Thyroid gland (tissue), 4 donors: ENCODE results near the gene CX3CR1. TPM values are rescaled to one million over a fixed set of nuclear protein-coding genes. Genes with fewer than 3 reads are reported as not detected.

Experiments used
- DNase-seq, 2 donors: peaks; one replicate each; pipeline ENCODE4 v3.0.0-alpha.2; 2019
- H3K27ac ChIP-seq, 3 donors: fragments of 200-600 bp; sonication (generic); 1 replicate in 2 of 3; 2 replicates in 1 of 3; pipeline ENCODE4 v1.5.1; 2016 to 2019; ENCODE audit warnings: mild to moderate bottlenecking in 1 of 3, moderate library complexity in 1 of 3
- H3K27me3 ChIP-seq: fragments of 200-600 bp; sonication (generic); one replicate; pipeline ENCODE4 v1.5.1; 2019
- H3K36me3 ChIP-seq, 2 donors: fragments of 200-600 bp; sonication (generic); one replicate each; pipeline ENCODE4 v1.5.1; 2016 to 2019
- H3K4me1 ChIP-seq, 2 donors: fragments of 200-600 bp; sonication (generic); one replicate each; pipeline ENCODE4 v1.5.1; 2017 to 2019
- H3K4me3 ChIP-seq, 3 donors: fragments of 200-600 bp; sonication (generic); replicated peaks in 1 of 3; 1 replicate in 2 of 3; 2 replicates in 1 of 3; pipeline ENCODE4 v1.5.1; 2016; ENCODE audit warnings: mild to moderate bottlenecking in 1 of 3
- H3K9me3 ChIP-seq: fragments of 200-600 bp; sonication (generic); one replicate; pipeline ENCODE4 v1.5.1; 2017
- POLR2A ChIP-seq, 2 donors: fragments of 450-650 bp; IDR thresholded peaks; one replicate each; pipeline ENCODE4 v1.6.1; 2017; ENCODE audit warnings: antibody characterized with exemption in 2 of 2, mild to moderate bottlenecking in 2 of 2, moderate library complexity in 1 of 2
- WGBS, 2 donors: methylation state at CpG; one replicate each; pipeline ENCODE4 v1.1.5; 2017; 5-methylcytosine and 5-hydroxymethylcytosine counted together
- intact Hi-C: fragments of 100-400 bp; cut with DNase I; formaldehyde crosslinking; loops from one replicate; pipeline ENCODE4 v1.15.1; 2023
- total RNA-seq, 4 donors: library from RNA; depleted of rRNA; stranded (reverse); fragments of >200 nt; gene quantifications; one replicate each; pipeline ENCODE4 v1.2.3, GENCODE V29; 2016
- TF ChIP-seq, protein P1 (sequence below), 6 experiments: fragments of 200-600 bp in 3 of 6; fragments of 450-650 bp in 3 of 6; sonication (generic) in 3 of 6; IDR thresholded peaks; one replicate each; pipeline ENCODE4 v1.5.1; 2016 to 2019; ENCODE audit warnings: antibody characterized with exemption in 6 of 6, mild to moderate bottlenecking in 2 of 6, inconsistent platforms in 1 of 6, moderate library complexity in 1 of 6

CX3CR1 gene
- total RNA-seq, 4 donors from 2014 or later = 0.27 to 1.9 (median 1.1) TPM; not detected in 1

DNA sequence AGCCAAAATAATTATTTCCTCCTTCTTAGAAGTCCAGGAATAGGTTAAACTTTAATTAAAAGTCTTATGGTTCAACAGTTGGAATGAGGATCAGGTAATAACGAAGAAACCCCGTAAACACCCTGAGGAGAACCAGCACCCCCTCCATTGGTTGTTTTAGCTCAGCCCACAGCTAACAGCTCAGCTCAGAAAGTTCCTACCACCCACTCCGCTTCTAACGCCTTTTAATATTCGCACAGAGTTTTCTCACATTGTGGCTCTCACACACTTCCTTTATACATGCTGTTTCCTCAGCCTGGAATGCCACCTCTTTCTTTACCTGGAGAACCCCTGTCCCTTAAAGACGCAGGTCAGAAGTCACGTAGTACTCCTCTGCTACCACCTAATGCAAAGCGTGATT is 17.0 kb downstream of the CX3CR1 start:
- H3K9me3 ChIP-seq = no peaks in the 10 kb centered on the region
- intact Hi-C loops = no loop called here

DNA sequence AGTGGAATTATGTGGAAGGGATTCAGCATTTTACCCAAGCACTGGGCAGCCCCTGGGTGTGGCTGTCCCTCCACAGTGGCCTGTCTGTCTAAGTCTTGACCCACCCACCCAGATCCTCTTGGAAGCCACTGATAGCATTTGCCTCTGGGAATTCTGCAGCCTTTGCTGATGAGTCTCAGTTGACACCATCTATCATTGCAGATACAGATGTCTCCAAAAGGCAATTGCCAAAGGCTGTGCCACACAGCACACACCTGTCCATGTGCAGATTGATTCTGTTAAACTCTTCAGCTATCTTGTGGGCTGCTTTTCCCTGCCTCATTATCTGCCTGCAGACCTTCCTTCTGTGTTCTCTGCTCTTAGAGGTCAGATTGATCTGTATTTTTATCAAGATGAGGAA is 18.1 kb downstream of the CX3CR1 start:
- no peaks in the 10 kb centered on the region for H3K4me1 ChIP-seq
- no peak overlapping the region for H3K4me3 ChIP-seq
- intact Hi-C loops = no loop called here
- no peaks in the 10 kb centered on the region for H3K9me3 ChIP-seq
- H3K36me3 ChIP-seq = no peaks in the 10 kb centered on the region
- H3K27me3 ChIP-seq = no peaks in the 10 kb centered on the region
- DNase-seq = no peak
- no peak for TF ChIP-seq POLR2A (IDR thresholded peaks at IDR 0.05)
- TF ChIP-seq, protein P1, sequence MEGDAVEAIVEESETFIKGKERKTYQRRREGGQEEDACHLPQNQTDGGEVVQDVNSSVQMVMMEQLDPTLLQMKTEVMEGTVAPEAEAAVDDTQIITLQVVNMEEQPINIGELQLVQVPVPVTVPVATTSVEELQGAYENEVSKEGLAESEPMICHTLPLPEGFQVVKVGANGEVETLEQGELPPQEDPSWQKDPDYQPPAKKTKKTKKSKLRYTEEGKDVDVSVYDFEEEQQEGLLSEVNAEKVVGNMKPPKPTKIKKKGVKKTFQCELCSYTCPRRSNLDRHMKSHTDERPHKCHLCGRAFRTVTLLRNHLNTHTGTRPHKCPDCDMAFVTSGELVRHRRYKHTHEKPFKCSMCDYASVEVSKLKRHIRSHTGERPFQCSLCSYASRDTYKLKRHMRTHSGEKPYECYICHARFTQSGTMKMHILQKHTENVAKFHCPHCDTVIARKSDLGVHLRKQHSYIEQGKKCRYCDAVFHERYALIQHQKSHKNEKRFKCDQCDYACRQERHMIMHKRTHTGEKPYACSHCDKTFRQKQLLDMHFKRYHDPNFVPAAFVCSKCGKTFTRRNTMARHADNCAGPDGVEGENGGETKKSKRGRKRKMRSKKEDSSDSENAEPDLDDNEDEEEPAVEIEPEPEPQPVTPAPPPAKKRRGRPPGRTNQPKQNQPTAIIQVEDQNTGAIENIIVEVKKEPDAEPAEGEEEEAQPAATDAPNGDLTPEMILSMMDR (IDR thresholded peaks at IDR 0.05) = no peak
- H3K27ac ChIP-seq = no peak overlapping the region

More for the DNA sequence above, 17.0 kb downstream of the CX3CR1 start:
- TF ChIP-seq POLR2A (IDR thresholded peaks at IDR 0.05) = no peak
- TF ChIP-seq, protein P1 (IDR thresholded peaks at IDR 0.05) = no peak
- H3K4me1 ChIP-seq = no peaks in the 10 kb centered on the region
- H3K27ac ChIP-seq = no peak overlapping the region
- no peak for DNase-seq
- H3K4me3 ChIP-seq = no peak overlapping the region
- H3K36me3 ChIP-seq = no peaks in the 10 kb centered on the region
- no peaks in the 10 kb centered on the region for H3K27me3 ChIP-seq
- WGBS, 2 donors = 62 to 71% methylated on average over 8 of the region's 8 CpGs

DNA sequence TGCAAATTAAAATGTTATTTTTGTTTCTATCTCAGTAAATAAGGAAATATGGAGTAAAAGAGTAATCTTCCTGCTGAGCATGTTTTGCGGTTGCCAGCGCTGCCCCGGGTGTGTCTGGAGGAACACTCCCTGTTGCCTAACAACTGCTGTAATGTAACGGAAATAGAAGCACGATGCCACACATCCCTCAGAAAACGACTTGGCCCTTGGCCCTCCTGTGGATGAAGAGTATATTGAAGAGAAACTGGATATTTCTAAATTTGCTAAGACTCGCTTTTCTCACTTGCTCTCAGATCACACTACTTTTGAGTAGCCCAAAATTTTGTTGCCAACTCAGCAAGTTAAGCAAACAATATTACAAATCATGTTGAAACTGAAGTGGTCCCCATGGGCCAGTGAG is 18.9 kb downstream of the CX3CR1 start:
- Histone ChIP-seq H3K36me3 (no peaks in the 10 kb centered on the region), H3K4me3 (no peak overlapping the region), H3K27ac (no peak overlapping the region), H3K4me1 (no peaks in the 10 kb centered on the region), H3K9me3 (no peaks in the 10 kb centered on the region), H3K27me3 (no peaks in the 10 kb centered on the region)
- TF ChIP-seq, protein P1 (IDR thresholded peaks at IDR 0.05) = peak in 2 of 6 experiments; percentile 12 to 30
- no peak for TF ChIP-seq POLR2A (IDR thresholded peaks at IDR 0.05)
- WGBS, 2 donors = 29 to 38% methylated on average over 7 of the region's 7 CpGs
- intact Hi-C loops = no loop called here
- peak; percentile 29 to 42 for DNase-seq

DNA sequence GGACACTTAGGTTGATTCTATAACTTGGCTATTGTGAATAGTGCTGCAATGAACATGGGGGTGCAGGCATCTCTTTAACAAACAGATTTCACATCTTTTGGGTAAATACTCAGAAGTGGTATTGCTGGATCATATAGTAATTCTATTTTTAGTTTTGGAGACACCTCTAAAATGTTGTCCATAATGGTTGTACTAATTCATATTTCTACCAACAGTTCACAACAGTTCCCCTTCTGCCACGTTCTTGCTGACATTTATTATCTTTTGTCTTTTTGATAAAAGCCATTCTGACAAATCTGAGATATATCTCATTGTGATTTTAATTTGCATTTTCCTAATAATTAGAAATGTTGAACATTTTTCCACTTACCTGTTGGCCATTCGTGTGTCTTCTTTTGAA is 19.5 kb downstream of the CX3CR1 start:
- Histone ChIP-seq H3K27me3 (no peaks in the 10 kb centered on the region), H3K4me1 (no peaks in the 10 kb centered on the region), H3K36me3 (no peaks in the 10 kb centered on the region), H3K9me3 (no peaks in the 10 kb centered on the region), H3K4me3 (no peak overlapping the region), H3K27ac (no peak overlapping the region)
- TF ChIP-seq, protein P1 (IDR thresholded peaks at IDR 0.05) = no peak
- no peak for TF ChIP-seq POLR2A (IDR thresholded peaks at IDR 0.05)
- intact Hi-C loops = no loop called here
- no peak for DNase-seq
- 78 to 80% methylated on average over 2 of the region's 2 CpGs for WGBS, 2 donors

DNA sequence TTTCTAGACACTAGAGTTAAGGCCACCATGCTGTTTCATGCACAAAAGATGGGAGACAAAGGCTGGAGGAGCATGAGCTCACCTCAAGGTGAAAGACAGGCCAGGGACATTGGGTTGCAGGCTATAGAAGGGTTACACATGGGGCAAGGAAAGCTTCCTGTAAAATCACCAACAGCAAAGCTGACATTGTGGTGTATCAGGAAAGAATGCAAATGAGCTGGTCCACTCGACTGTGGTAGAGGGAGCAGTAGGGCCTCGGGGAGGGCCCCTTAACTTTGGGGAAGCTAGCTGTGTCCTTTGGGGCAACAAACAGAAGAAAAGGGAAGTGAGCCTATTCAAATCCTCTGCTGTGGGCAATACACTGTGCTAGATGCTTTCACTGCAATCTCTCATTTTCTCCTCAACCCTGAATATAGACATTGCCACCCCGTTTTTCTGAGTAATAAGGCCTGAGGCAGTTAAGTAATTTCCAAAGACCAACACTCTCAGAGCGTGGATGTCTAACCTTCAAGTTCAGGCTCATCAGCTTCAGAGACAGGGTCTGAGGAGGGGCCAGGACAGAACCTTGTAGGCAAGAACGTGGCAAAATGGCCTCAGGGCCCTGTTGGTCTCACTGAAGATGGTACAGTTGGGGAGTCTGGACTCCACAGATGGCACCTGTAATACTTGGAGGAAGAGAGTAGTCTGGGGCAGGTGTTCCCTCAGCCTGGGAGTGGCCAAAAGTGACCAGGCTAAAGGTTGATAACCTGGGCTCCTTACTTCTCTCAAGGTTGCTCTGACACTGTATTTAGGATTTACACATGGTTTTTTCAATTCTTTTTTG is 24.1 kb downstream of the CX3CR1 start:
- Histone ChIP-seq H3K4me3 (no peak overlapping the region), H3K9me3 (no peaks in the 10 kb centered on the region), H3K36me3 (no peaks in the 10 kb centered on the region), H3K27me3 (no peaks in the 10 kb centered on the region), H3K4me1 (no peaks in the 10 kb centered on the region), H3K27ac (no peak overlapping the region)
- 60 to 67% methylated on average over 5 of the region's 5 CpGs for whole genome bisulfite sequencing, 2 donors
- no peak for DNase-seq
- no peak for TF ChIP-seq POLR2A (IDR thresholded peaks at IDR 0.05)
- TF ChIP-seq, protein P1 (IDR thresholded peaks at IDR 0.05) = no peak
- intact Hi-C loops = no loop called here
